ENCODE results near the gene MOK.

Gene MOK

GRCh38 chr14:102215071-102215470 lies 89.9 kb downstream of the MOK start:
- Histone ChIP-seq H3K36me3 (peaks cover 4% of the 10 kb centered on the region), H3K4me3 (ENCODE audit: low read depth, low read length) (no peak overlapping the region), H3K27me3 (ENCODE audit: insufficient read depth, low read depth, severe bottlenecking) (no peaks in the 10 kb centered on the region), H3K27ac (no peak overlapping the region), H3K9me3 (ENCODE audit: severe bottlenecking) (no peaks in the 10 kb centered on the region)
- no peak for DNase-seq
- no peak for TF ChIP-seq CTCF (IDR thresholded peaks at IDR 0.05; ENCODE audit: low read depth, low read length)

- Histone ChIP-seq H3K4me3 (ENCODE audit: low read depth, low read length) (no peak overlapping the region), H3K27me3 (ENCODE audit: insufficient read depth, low read depth, severe bottlenecking) (no peaks in the 10 kb centered on the region), H3K27ac (no peak overlapping the region), H3K36me3 (peaks cover 4% of the 10 kb centered on the region), H3K9me3 (ENCODE audit: severe bottlenecking) (no peaks in the 10 kb centered on the region)
- TF ChIP-seq CTCF (IDR thresholded peaks at IDR 0.05; ENCODE audit: low read depth, low read length), result no peak
- DNase-seq, result no peak
Observed at GRCh38 chr14:102213984-102214658, 90.8 kb downstream of the MOK start.

- Histone ChIP-seq H3K4me3 (ENCODE audit: low read depth, low read length) (no peak overlapping the region), H3K36me3 (peaks cover 9% of the 10 kb centered on the region), H3K27me3 (ENCODE audit: insufficient read depth, low read depth, severe bottlenecking) (no peaks in the 10 kb centered on the region), H3K9me3 (ENCODE audit: severe bottlenecking) (no peaks in the 10 kb centered on the region), H3K27ac (no peak overlapping the region)
- DNase-seq, result no peak
- TF ChIP-seq CTCF (IDR thresholded peaks at IDR 0.05; ENCODE audit: low read depth, low read length), result no peak
Observed at GRCh38 chr14:102213470-102213869, 91.5 kb downstream of the MOK start.

GRCh38 chr14:102212845-102213244 lies 92.1 kb downstream of the MOK start:
- H3K27me3 ChIP-seq (ENCODE audit: insufficient read depth, low read depth, severe bottlenecking), result no peaks in the 10 kb centered on the region
- no peak for DNase-seq
- TF ChIP-seq CTCF (IDR thresholded peaks at IDR 0.05; ENCODE audit: low read depth, low read length), result no peak
- H3K9me3 ChIP-seq (ENCODE audit: severe bottlenecking), result no peaks in the 10 kb centered on the region
- H3K4me3 ChIP-seq (ENCODE audit: low read depth, low read length), result no peak overlapping the region
- no peak overlapping the region for H3K27ac ChIP-seq
- H3K36me3 ChIP-seq, result peaks cover 9% of the 10 kb centered on the region

- TF ChIP-seq CTCF (IDR thresholded peaks at IDR 0.05; ENCODE audit: low read depth, low read length), result no peak
- no peak for DNase-seq
- peaks cover 9% of the 10 kb centered on the region for H3K36me3 ChIP-seq
Observed at GRCh38 chr14:102212356-102212755, 92.6 kb downstream of the MOK start.

GRCh38 chr14:102211240-102211639 lies 93.7 kb downstream of the MOK start:
- no peaks in the 10 kb centered on the region for H3K27me3 ChIP-seq (ENCODE audit: insufficient read depth, low read depth, severe bottlenecking)
- H3K27ac ChIP-seq, result no peak overlapping the region
- H3K36me3 ChIP-seq, result peaks cover 9% of the 10 kb centered on the region
- DNase-seq, result no peak
- H3K4me3 ChIP-seq (ENCODE audit: low read depth, low read length), result no peak overlapping the region
- no peak for TF ChIP-seq CTCF (IDR thresholded peaks at IDR 0.05; ENCODE audit: low read depth, low read length)
- no peaks in the 10 kb centered on the region for H3K9me3 ChIP-seq (ENCODE audit: severe bottlenecking)

More at GRCh38 chr14:102212356-102212755, 92.6 kb downstream of the MOK start:
- Histone ChIP-seq H3K27me3 (ENCODE audit: insufficient read depth, low read depth, severe bottlenecking) (no peaks in the 10 kb centered on the region), H3K4me3 (ENCODE audit: low read depth, low read length) (no peak overlapping the region), H3K9me3 (ENCODE audit: severe bottlenecking) (no peaks in the 10 kb centered on the region), H3K27ac (no peak overlapping the region)
